GM18502 (cell line): Measurements from ENCODE around the gene FBXO31.

Experiments
- ATAC-seq: cut with Tn5 transposase; IDR thresholded peaks from one replicate; pipeline ENCODE4 v1.9.1; 2021; ENCODE audit warnings: mild to moderate bottlenecking; ENCODE audit not compliant: unreplicated experiment, poor library complexity

The FBXO31 gene

DNA sequence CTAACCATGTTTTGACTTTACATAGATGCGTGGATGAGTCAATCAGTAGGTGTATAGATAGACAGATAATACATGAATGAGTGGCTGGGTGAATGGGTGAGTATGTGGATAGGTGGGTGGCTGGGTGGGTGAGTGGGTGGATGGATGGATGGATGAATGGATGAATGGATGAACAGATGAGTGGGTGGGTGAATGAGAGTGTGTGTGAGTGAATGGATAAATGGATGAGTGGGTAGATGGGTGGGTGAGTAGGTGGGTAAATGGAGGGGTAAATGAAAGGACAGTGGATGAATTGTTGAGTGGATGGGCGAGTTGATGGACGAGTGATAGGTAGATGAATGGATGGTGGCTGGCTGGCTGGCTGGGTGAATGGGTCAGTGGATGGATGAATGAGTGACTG is 89.6 kb downstream of the FBXO31 start:
- no peak for ATAC-seq

GRCh38 chr16:87291944-87292343 is 91.6 kb downstream of the FBXO31 start:
- no peak for ATAC-seq

DNA sequence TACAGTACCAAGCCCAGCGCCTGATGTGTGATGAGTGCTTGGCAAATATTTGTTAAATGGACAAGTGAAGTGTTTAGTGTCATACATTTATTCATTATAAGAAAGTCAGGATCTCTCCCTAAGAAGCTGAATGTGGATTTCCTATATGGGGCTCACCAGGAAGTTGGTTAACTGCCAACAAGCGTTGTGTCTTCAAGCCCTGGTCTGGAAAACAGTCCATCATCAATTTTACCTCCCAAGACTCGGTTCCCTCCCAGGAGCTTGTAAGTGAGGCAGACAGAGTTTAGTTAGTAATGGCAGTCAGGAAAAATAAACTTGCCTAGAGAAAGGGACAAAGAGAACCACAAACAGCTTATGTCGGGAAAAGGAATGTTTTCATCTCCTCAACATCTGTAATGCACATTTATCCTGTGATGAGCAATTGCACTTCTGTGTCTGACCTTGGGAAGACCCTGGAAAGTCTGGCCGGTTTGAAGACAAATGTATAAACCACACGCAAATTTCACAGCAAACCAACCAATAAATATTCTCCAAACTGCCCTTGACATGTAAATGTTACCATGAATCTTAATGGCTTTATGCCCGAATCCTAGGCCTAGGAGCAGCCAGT is 94.7 kb downstream of the FBXO31 start:
- no peak for ATAC-seq

GRCh38 chr16:87286839-87287626 is 96.5 kb downstream of the FBXO31 start:
- ATAC-seq, result no peak

GRCh38 chr16:87284183-87284582 is 99.4 kb downstream of the FBXO31 start:
- no peak for ATAC-seq

- ATAC-seq, result no peak
Measured at GRCh38 chr16:87279094-87279658, 104.4 kb downstream of the FBXO31 start.

GRCh38 chr16:87278191-87279093 is 105.1 kb downstream of the FBXO31 start:
- ATAC-seq, result no peak
